IMR-90 (cell line): ENCODE results near the gene DPH6. TPM values are rescaled to one million over a fixed set of nuclear protein-coding genes. Genes with fewer than 3 reads are reported as not detected.

ENCODE experiments used
- ATAC-seq: fragments of 200-7000 bp; cut with Tn5 transposase; 2 replicates; pipeline ENCODE4 v1.9.1; 2020; ENCODE audit warnings: low read depth, mild to moderate bottlenecking, moderate library complexity
- BruUV-seq: library from RNA; stranded (reverse); fragments of 400-500 nt; replicated peaks from 2 replicates; lab custom pipeline; 2021; lab: Mats Ljungman, UMichigan
- CTCF ChIA-PET: fragments of 300-600 bp; formaldehyde crosslinking; extraction: SDS; loops from one replicate; lab custom pipeline; 2021; ENCODE audit warnings: antibody characterized with exemption; lab: Yijun Ruan, JAX
- POLR2A ChIA-PET: fragments of 300-600 bp; sonication (Branson Sonifier 250); formaldehyde crosslinking; loops from one replicate; lab custom pipeline; 2022; ENCODE audit warnings: antibody characterized with exemption; ENCODE audit not compliant: unreplicated experiment; lab: Charles Lee
- DNase-seq: peaks from one replicate; pipeline ENCODE4 v3.0.0; 2013
- H2AFZ ChIP-seq: replicated peaks from 2 replicates; pipeline ENCODE3; 2013; ENCODE audit warnings: low read length, mild to moderate bottlenecking; ENCODE audit not compliant: poor library complexity
- H2AK5ac ChIP-seq: 2 replicates; pipeline ENCODE4 v1.6.1; 2013; ENCODE audit warnings: low read depth, low read length, inconsistent platforms
- H2AK9ac ChIP-seq: replicated peaks from 2 replicates; pipeline ENCODE3; 2013; ENCODE audit warnings: mild to moderate bottlenecking, low read depth, low read length, moderate library complexity; ENCODE audit not compliant: poor library complexity
- H2BK120ac ChIP-seq: 2 replicates; pipeline ENCODE4 v1.6.1; 2013; ENCODE audit warnings: low read depth, low read length, inconsistent platforms
- H2BK15ac ChIP-seq: 3 replicates; pipeline ENCODE4 v1.6.1; 2013; ENCODE audit warnings: low read depth, low read length, inconsistent platforms
- H2BK20ac ChIP-seq: 2 replicates; pipeline ENCODE4 v1.6.1; 2013; ENCODE audit warnings: low read depth, mild to moderate bottlenecking, inconsistent platforms, low read length, moderate library complexity
- H2BK5ac ChIP-seq: 2 replicates; pipeline ENCODE4 v1.6.1; 2013; ENCODE audit warnings: mild to moderate bottlenecking, low read depth, low read length, inconsistent platforms; ENCODE audit not compliant: poor library complexity, severe bottlenecking
- H3K14ac ChIP-seq: replicated peaks from 2 replicates; pipeline ENCODE4 v1.6.1; 2013; ENCODE audit warnings: low read depth, low read length, inconsistent platforms
- H3K18ac ChIP-seq: 2 replicates; pipeline ENCODE4 v1.6.1; 2013; ENCODE audit warnings: low read depth, low read length, control low read depth
- H3K23ac ChIP-seq: 2 replicates; pipeline ENCODE4 v1.6.1; 2013; ENCODE audit warnings: low read depth, low read length, inconsistent platforms
- H3K27ac ChIP-seq: 2 replicates; pipeline ENCODE4 v1.5.1; 2013; ENCODE audit warnings: mild to moderate bottlenecking, control low read depth, low read length; ENCODE audit not compliant: insufficient read depth
- H3K27me3 ChIP-seq: 2 replicates; pipeline ENCODE4 v1.6.1; 2013; ENCODE audit warnings: low read length; ENCODE audit not compliant: control insufficient read depth, insufficient read depth
- H3K36me3 ChIP-seq: 2 replicates; pipeline ENCODE4 v1.6.1; 2013; ENCODE audit warnings: low read length, mixed read lengths; ENCODE audit not compliant: control insufficient read depth, insufficient read depth
- H3K4ac ChIP-seq: 2 replicates; pipeline ENCODE4 v1.6.1; 2013; ENCODE audit warnings: low read depth, low read length, inconsistent platforms
- H3K4me1 ChIP-seq: 2 replicates; pipeline ENCODE4 v1.6.1; 2013; ENCODE audit warnings: low read length, mixed read lengths; ENCODE audit not compliant: control insufficient read depth, insufficient read depth
- H3K4me2 ChIP-seq: 2 replicates; pipeline ENCODE4 v1.6.1; 2013; ENCODE audit warnings: low read depth, mild to moderate bottlenecking, control low read depth, low read length, moderate library complexity
- H3K4me3 ChIP-seq: 2 replicates; pipeline ENCODE4 v1.5.1; 2013; ENCODE audit warnings: low read depth, mild to moderate bottlenecking, control low read depth, low read length, moderate library complexity; ENCODE audit not compliant: insufficient read depth
- H3K56ac ChIP-seq: 2 replicates; pipeline ENCODE4 v1.6.1; 2013; ENCODE audit warnings: low read length, inconsistent platforms; ENCODE audit not compliant: insufficient read depth; ENCODE audit errors: extremely low read depth
- H3K79me1 ChIP-seq, 2 experiments: 2 replicates each; pipeline ENCODE4 v1.6.1; 2013; ENCODE audit warnings: low read length in 2 of 2, inconsistent platforms in 1 of 2, low read depth in 1 of 2
- H3K9ac ChIP-seq: 2 replicates; pipeline ENCODE4 v1.6.1; 2013; ENCODE audit warnings: low read depth, low read length, control low read depth
- H3K9me1 ChIP-seq: 2 replicates; pipeline ENCODE4 v1.6.1; 2013; ENCODE audit warnings: low read length, inconsistent platforms; ENCODE audit not compliant: insufficient read depth
- H3K9me3 ChIP-seq: 2 replicates; pipeline ENCODE4 v1.6.1; 2013; ENCODE audit warnings: low read length; ENCODE audit not compliant: control insufficient read depth, insufficient read depth
- H4K20me1 ChIP-seq: 2 replicates; pipeline ENCODE4 v1.6.1; 2013; ENCODE audit warnings: low read length, inconsistent platforms; ENCODE audit not compliant: insufficient read depth
- H4K5ac ChIP-seq: 2 replicates; pipeline ENCODE4 v1.6.1; 2013; ENCODE audit warnings: mild to moderate bottlenecking, low read depth, low read length, control low read depth
- H4K8ac ChIP-seq, 2 experiments: 2 replicates each; pipeline ENCODE4 v1.6.1; 2013; ENCODE audit warnings: low read depth in 2 of 2, low read length in 2 of 2, control low read depth in 1 of 2, inconsistent platforms in 1 of 2
- H4K91ac ChIP-seq: 2 replicates; pipeline ENCODE4 v1.6.1; 2013; ENCODE audit warnings: low read depth, low read length, inconsistent platforms; ENCODE audit not compliant: insufficient read depth
- CEBPB ChIP-seq: IDR thresholded peaks from 2 replicates; pipeline ENCODE4 v1.6.1; 2012; ENCODE audit warnings: low read depth, low read length, improper control_type of control experiment
- CHD1 ChIP-seq: IDR thresholded peaks from 2 replicates; pipeline ENCODE4 v1.6.1; 2012; ENCODE audit warnings: low read depth, low read length, improper control_type of control experiment
- WGBS, 2 experiments: methylation state at CpG; one replicate each; pipeline versions ENCODE4 v1.1.5 to v1.1.7; 2013; ENCODE audit warnings: missing lambda C conversion rate in 2 of 2; ENCODE audit not compliant: insufficient read length in 1 of 2; ENCODE audit errors: extremely low coverage in 2 of 2; 5-methylcytosine and 5-hydroxymethylcytosine counted together
- dilution Hi-C: fragments of 300-500 bp; cut with HindIII; formaldehyde crosslinking; loops from one replicate; pipeline ENCODE4 v1.14.3; 2018; ENCODE audit warnings: low sequenced_read_pairs; ENCODE audit not compliant: unreplicated experiment
- in situ Hi-C: fragments of 300-500 bp; cut with MboI; formaldehyde crosslinking; loops from 3 replicates; pipeline ENCODE4 v1.14.3; 2019; ENCODE audit warnings: low sequenced_read_pairs, inconsistent platforms, mixed read lengths
- intact Hi-C: fragments of 100-400 bp; cut with micrococcal nuclease; formaldehyde crosslinking; loops from 2 replicates; pipeline ENCODE4 v1.10.0; 2022
- polyA plus RNA-seq, 3 experiments: library from polyadenylated mRNA; depleted of rRNA; stranded (reverse); fragments of >200 nt; gene quantifications; 2 replicates each; pipeline ENCODE4 v1.2.3, GENCODE V29; 2012; ENCODE audit warnings: low replicate concordance in 1 of 3
- total RNA-seq: library from RNA; depleted of rRNA; stranded (reverse); fragments of >200 nt; gene quantifications from 2 replicates; pipeline ENCODE4 v1.2.3, GENCODE V29; 2012

Gene DPH6
- total and polyA plus RNA-seq, 2 of the 4 experiments (the other 2 are of a cell fraction): 6.1 to 8.1 TPM

- Histone ChIP-seq H4K8ac (no peak overlapping the region), H3K27me3 (no peaks in the 10 kb centered on the region), H4K91ac (no peak overlapping the region), H2AK9ac (no peak overlapping the region), H3K14ac (no peak overlapping the region), H2BK120ac (no peak overlapping the region), H3K4ac (no peak overlapping the region), H4K5ac (no peak overlapping the region), H3K56ac (no peak overlapping the region), H3K23ac (no peak overlapping the region), H3K27ac (no peak overlapping the region), H3K4me3 (no peak overlapping the region), H3K4me2 (no peak overlapping the region), H2BK15ac (no peak overlapping the region), H2BK20ac (no peak overlapping the region), H3K18ac (no peak overlapping the region), H4K20me1 (no peaks in the 10 kb centered on the region), H3K9me1 (0 out of 2 replicates have a peak, but pooled peaks cover 3% of the 10 kb centered on the region), H2AK5ac (no peak overlapping the region), H2AFZ (no peak overlapping the region), H3K4me1 (peaks cover 3% of the 10 kb centered on the region; the same call in 1 of the 2 replicates), H2BK5ac (no peak overlapping the region), H3K79me1 (no peaks in the 10 kb centered on the region), H3K36me3 (0 out of 2 replicates have a peak, but pooled peaks cover 1% of the 10 kb centered on the region), H3K9me3 (0 out of 2 replicates have a peak, but pooled peaks cover 2% of the 10 kb centered on the region), H3K9ac (no peak overlapping the region)
- in situ Hi-C loops (loop anchor here (5.0 kb wide), 1 partner anchor 51 kb away; no protein-coding TSS in a partner anchor), intact Hi-C loops (no loop called here), dilution Hi-C loops (no loop called here)
- no CpG with 5 or more reads among the region's 4 CpGs for WGBS, 2 experiments
- ChIA-PET POLR2A (no interaction called here), CTCF (no interaction called here)
- DNase-seq: no peak
- no peak for ATAC-seq
- BruUV-seq: no TSS peak
- TF ChIP-seq CEBPB (no peak), CHD1 (no peak)
Measured at GRCh38 chr15:35436422-35436821, 109.5 kb downstream of the DPH6 start.
